ENCODE data around the gene EID1.

EID1 gene

DNA sequence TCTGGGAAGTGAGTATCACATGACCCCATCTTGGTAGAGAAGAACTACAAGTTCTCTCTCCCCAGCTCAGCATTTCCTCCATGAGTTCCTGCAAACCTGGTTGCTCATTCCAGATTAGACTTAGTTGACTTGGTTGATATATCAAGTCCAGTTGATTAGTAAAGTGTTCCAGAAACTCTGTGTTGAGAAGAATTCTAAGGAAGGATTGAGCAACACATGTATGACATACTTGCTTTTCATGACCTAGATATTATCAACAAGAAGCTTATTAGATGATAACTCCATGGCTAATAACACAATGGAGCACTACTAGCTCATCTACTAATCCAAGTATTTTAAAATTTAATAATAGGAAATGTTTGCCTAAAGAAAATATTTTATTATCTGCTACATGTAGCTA is 6.4 kb upstream of the EID1 start:
- TF ChIP-seq EZH2 (optimal IDR thresholded peaks at IDR 0.05; ENCODE audit: low read depth, low read length): no peak
- TF ChIP-seq, protein P1, sequence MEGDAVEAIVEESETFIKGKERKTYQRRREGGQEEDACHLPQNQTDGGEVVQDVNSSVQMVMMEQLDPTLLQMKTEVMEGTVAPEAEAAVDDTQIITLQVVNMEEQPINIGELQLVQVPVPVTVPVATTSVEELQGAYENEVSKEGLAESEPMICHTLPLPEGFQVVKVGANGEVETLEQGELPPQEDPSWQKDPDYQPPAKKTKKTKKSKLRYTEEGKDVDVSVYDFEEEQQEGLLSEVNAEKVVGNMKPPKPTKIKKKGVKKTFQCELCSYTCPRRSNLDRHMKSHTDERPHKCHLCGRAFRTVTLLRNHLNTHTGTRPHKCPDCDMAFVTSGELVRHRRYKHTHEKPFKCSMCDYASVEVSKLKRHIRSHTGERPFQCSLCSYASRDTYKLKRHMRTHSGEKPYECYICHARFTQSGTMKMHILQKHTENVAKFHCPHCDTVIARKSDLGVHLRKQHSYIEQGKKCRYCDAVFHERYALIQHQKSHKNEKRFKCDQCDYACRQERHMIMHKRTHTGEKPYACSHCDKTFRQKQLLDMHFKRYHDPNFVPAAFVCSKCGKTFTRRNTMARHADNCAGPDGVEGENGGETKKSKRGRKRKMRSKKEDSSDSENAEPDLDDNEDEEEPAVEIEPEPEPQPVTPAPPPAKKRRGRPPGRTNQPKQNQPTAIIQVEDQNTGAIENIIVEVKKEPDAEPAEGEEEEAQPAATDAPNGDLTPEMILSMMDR (IDR thresholded peaks at IDR 0.05; ENCODE audit: low read length): no peak
- TF ChIP-seq EZH2phosphoT487 (IDR thresholded peaks at IDR 0.05; ENCODE audit: low read length): no peak
- no peaks in the 10 kb centered on the region for H3K4me1 ChIP-seq (ENCODE audit: low read length)
- no peaks in the 10 kb centered on the region for H4K20me1 ChIP-seq (ENCODE audit: insufficient read depth, low read length)
- H3K36me3 ChIP-seq (replicated peaks; ENCODE audit: insufficient read depth, low read length): no peaks in the 10 kb centered on the region
- no peak overlapping the region for H3K27ac ChIP-seq (ENCODE audit: low read length)
- H3K9me3 ChIP-seq (replicated peaks; ENCODE audit: insufficient read depth, low read length): no peaks in the 10 kb centered on the region
- H3K27me3 ChIP-seq (replicated peaks; ENCODE audit: insufficient read depth, low read length): no peaks in the 10 kb centered on the region
- DNase-seq: no peak
- H3K9me2 ChIP-seq (replicated peaks; ENCODE audit: insufficient read depth, low read length): no peaks in the 10 kb centered on the region
- H3K4me2 ChIP-seq (ENCODE audit: low read depth, low read length): no peak overlapping the region
- no peaks in the 10 kb centered on the region for H3K79me2 ChIP-seq (ENCODE audit: low read length)
- H3K9ac ChIP-seq (ENCODE audit: low read length): no peak overlapping the region
- H2AFZ ChIP-seq (ENCODE audit: low read length): no peak overlapping the region
- no peaks in the 10 kb centered on the region for H3F3A ChIP-seq (ENCODE audit: insufficient read depth, low read length)
- no peak overlapping the region for H3K4me3 ChIP-seq (ENCODE audit: low read length)

DNA sequence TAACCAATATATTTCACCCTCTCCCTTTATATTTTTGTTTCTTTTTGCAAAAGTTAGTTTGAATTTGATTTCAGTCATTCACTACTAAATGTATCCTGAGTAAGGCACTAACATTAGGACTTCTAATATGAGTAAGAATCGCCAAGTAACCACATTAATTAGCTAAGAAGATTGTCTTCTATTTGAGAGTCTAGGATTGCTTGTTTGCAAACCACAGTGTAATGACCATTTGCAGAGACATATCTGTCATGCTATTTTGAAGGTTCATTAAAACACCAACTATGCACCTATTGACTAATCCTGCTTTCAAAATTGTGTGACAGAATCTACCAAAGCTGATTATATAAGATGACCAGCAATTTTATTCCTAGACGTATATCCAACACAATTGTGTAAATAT is 5.3 kb upstream of the EID1 start:
- H3K27me3 ChIP-seq (replicated peaks; ENCODE audit: insufficient read depth, low read length): no peaks in the 10 kb centered on the region
- H3K9me2 ChIP-seq (replicated peaks; ENCODE audit: insufficient read depth, low read length): no peaks in the 10 kb centered on the region
- no peaks in the 10 kb centered on the region for H3K4me1 ChIP-seq (ENCODE audit: low read length)
- no peaks in the 10 kb centered on the region for H3F3A ChIP-seq (ENCODE audit: insufficient read depth, low read length)
- no peak overlapping the region for H3K4me2 ChIP-seq (ENCODE audit: low read depth, low read length)
- H3K4me3 ChIP-seq (ENCODE audit: low read length): no peak overlapping the region
- no peak for DNase-seq
- H3K27ac ChIP-seq (ENCODE audit: low read length): no peak overlapping the region
- H3K9ac ChIP-seq (ENCODE audit: low read length): no peak overlapping the region
- TF ChIP-seq EZH2 (optimal IDR thresholded peaks at IDR 0.05; ENCODE audit: low read depth, low read length) (no peak), EZH2phosphoT487 (IDR thresholded peaks at IDR 0.05; ENCODE audit: low read length) (no peak)
- TF ChIP-seq, protein P1 (IDR thresholded peaks at IDR 0.05; ENCODE audit: low read length): no peak
- H2AFZ ChIP-seq (ENCODE audit: low read length): no peak overlapping the region
- no peaks in the 10 kb centered on the region for H3K9me3 ChIP-seq (replicated peaks; ENCODE audit: insufficient read depth, low read length)
- H3K36me3 ChIP-seq (replicated peaks; ENCODE audit: insufficient read depth, low read length): no peaks in the 10 kb centered on the region
- no peaks in the 10 kb centered on the region for H3K79me2 ChIP-seq (ENCODE audit: low read length)
- H4K20me1 ChIP-seq (ENCODE audit: insufficient read depth, low read length): no peaks in the 10 kb centered on the region

DNA sequence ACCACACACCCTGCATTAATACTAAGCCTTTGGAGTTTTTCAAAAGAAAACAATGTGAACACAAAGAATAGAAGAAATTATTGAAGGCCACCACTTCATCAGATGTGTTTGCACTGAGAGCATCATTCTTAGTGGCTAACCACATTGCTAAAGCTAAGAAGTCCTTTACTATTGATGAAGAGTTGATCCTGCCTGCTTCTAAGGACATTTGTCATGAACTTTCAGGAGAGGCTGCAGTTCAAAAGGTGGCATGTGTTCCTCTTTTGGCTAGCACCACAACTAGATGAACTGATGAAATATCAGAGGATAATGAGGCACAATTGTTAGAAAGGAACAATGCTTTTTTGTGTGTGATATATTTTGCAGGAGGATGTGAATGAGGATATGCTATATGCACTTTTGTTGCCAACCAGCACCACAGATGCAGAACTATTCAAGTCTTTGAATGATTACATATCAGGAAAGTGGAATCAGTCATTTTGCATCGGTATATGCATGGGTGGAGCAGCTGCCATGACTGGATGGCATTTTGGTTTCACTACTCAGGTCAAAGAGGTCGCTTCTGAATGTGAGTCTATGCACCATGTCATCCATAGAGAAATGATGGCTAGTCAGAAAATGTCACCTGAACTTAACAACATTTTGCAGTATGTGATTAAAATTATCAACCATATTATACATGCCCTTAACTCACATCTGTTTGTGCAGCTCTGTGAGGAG is 2.5 kb upstream of the EID1 start:
- no peak for DNase-seq
- H3K4me2 ChIP-seq (ENCODE audit: low read depth, low read length): no peak overlapping the region
- H3K9me2 ChIP-seq (replicated peaks; ENCODE audit: insufficient read depth, low read length): no peaks in the 10 kb centered on the region
- no peaks in the 10 kb centered on the region for H4K20me1 ChIP-seq (ENCODE audit: insufficient read depth, low read length)
- TF ChIP-seq EZH2 (optimal IDR thresholded peaks at IDR 0.05; ENCODE audit: low read depth, low read length) (no peak), EZH2phosphoT487 (IDR thresholded peaks at IDR 0.05; ENCODE audit: low read length) (no peak)
- TF ChIP-seq, protein P1 (IDR thresholded peaks at IDR 0.05; ENCODE audit: low read length): no peak
- no peaks in the 10 kb centered on the region for H3K36me3 ChIP-seq (replicated peaks; ENCODE audit: insufficient read depth, low read length)
- no peaks in the 10 kb centered on the region for H3K27me3 ChIP-seq (replicated peaks; ENCODE audit: insufficient read depth, low read length)
- H3K4me3 ChIP-seq (ENCODE audit: low read length): no peak overlapping the region
- H3K27ac ChIP-seq (ENCODE audit: low read length): no peak overlapping the region
- peaks cover 21% of the 10 kb centered on the region for H3K79me2 ChIP-seq (ENCODE audit: low read length)
- H2AFZ ChIP-seq (ENCODE audit: low read length): no peak overlapping the region
- no peaks in the 10 kb centered on the region for H3K4me1 ChIP-seq (ENCODE audit: low read length)
- H3K9me3 ChIP-seq (replicated peaks; ENCODE audit: insufficient read depth, low read length): no peaks in the 10 kb centered on the region
- no peak overlapping the region for H3K9ac ChIP-seq (ENCODE audit: low read length)
- peaks cover 6% of the 10 kb centered on the region; the same call in 1 of the 2 replicates for H3F3A ChIP-seq (ENCODE audit: insufficient read depth, low read length)

Measured in MM.1S (cell line).